ENCODE results near the gene HID1. TPM values are rescaled to one million over a fixed set of nuclear protein-coding genes. Genes with fewer than 3 reads are reported as not detected.

Gene HID1
- total RNA-seq, 1 donor from 2014 or later: 2.6 TPM

- Histone ChIP-seq H3K79me2 (ENCODE audit: insufficient read depth, low read length) (no peaks in the 10 kb centered on the region), H3K9me3 (ENCODE audit: insufficient read depth, low read depth, low read length) (no peaks in the 10 kb centered on the region), H3K4me1 (ENCODE audit: insufficient read depth, low read length) (no peaks in the 10 kb centered on the region), H3K9ac (ENCODE audit: low read length) (no peak overlapping the region), H3K36me3 (ENCODE audit: insufficient read depth, low read length) (no peaks in the 10 kb centered on the region), H3K4me3 (ENCODE audit: insufficient read depth, low read depth, low read length) (no peak overlapping the region), H4K20me1 (ENCODE audit: insufficient read depth, low read length) (no peaks in the 10 kb centered on the region), H3K27me3 (ENCODE audit: insufficient read depth, low read length) (peaks cover 5% of the 10 kb centered on the region), H2AFZ (ENCODE audit: low read depth, low read length) (no peak overlapping the region), H3K27ac (ENCODE audit: low read depth, low read length) (no peak overlapping the region), H3K4me2 (ENCODE audit: low read length) (no peak overlapping the region)
- FAIRE-seq (no peak), DNase-seq (ENCODE audit: low read depth) (no peak)
- no peak overlapping the region for H3K27ac Mint-ChIP-seq (ENCODE audit: unreplicated experiment)
- no peaks in the 10 kb centered on the region for H3K4me1 Mint-ChIP-seq (ENCODE audit: low read depth, unreplicated experiment)
- no peak overlapping the region for H3K4me3 Mint-ChIP-seq (ENCODE audit: unreplicated experiment)
- TF ChIP-seq CTCF (IDR thresholded peaks at IDR 0.05; ENCODE audit: insufficient read depth, low read depth, low read length) (no peak), EZH2 (IDR thresholded peaks at IDR 0.05; ENCODE audit: insufficient read depth, low read length) (no peak)
- H3K27me3 Mint-ChIP-seq (ENCODE audit: low read depth, unreplicated experiment): peaks cover 55% of the 10 kb centered on the region
- H3K9me3 Mint-ChIP-seq (ENCODE audit: unreplicated experiment): peaks cover 9% of the 10 kb centered on the region
- H3K36me3 Mint-ChIP-seq (ENCODE audit: low read depth, unreplicated experiment): no peaks in the 10 kb centered on the region
Measured at GRCh38 chr17:74903671-74904070, 68.9 kb downstream of the HID1 start.

GRCh38 chr17:74903034-74903433, 69.5 kb downstream of the HID1 start:
- no peak overlapping the region for H3K27ac Mint-ChIP-seq (ENCODE audit: unreplicated experiment)
- no peak overlapping the region for H2AFZ ChIP-seq (ENCODE audit: low read depth, low read length)
- no peaks in the 10 kb centered on the region for H4K20me1 ChIP-seq (ENCODE audit: insufficient read depth, low read length)
- H3K4me1 Mint-ChIP-seq (ENCODE audit: low read depth, unreplicated experiment): no peaks in the 10 kb centered on the region
- no peaks in the 10 kb centered on the region for H3K79me2 ChIP-seq (ENCODE audit: insufficient read depth, low read length)
- H3K4me2 ChIP-seq (ENCODE audit: low read length): no peak overlapping the region
- H3K9me3 ChIP-seq (ENCODE audit: insufficient read depth, low read depth, low read length): no peaks in the 10 kb centered on the region
- no peaks in the 10 kb centered on the region for H3K36me3 Mint-ChIP-seq (ENCODE audit: low read depth, unreplicated experiment)
- TF ChIP-seq CTCF (IDR thresholded peaks at IDR 0.05; ENCODE audit: insufficient read depth, low read depth, low read length) (no peak), EZH2 (IDR thresholded peaks at IDR 0.05; ENCODE audit: insufficient read depth, low read length) (no peak)
- peaks cover 5% of the 10 kb centered on the region for H3K27me3 ChIP-seq (ENCODE audit: insufficient read depth, low read length)
- peaks cover 55% of the 10 kb centered on the region for H3K27me3 Mint-ChIP-seq (ENCODE audit: low read depth, unreplicated experiment)
- H3K27ac ChIP-seq (ENCODE audit: low read depth, low read length): no peak overlapping the region
- no peaks in the 10 kb centered on the region for H3K36me3 ChIP-seq (ENCODE audit: insufficient read depth, low read length)
- FAIRE-seq: no peak
- H3K9ac ChIP-seq (ENCODE audit: low read length): no peak overlapping the region
- H3K9me3 Mint-ChIP-seq (ENCODE audit: unreplicated experiment): peaks cover 7% of the 10 kb centered on the region
- DNase-seq (ENCODE audit: low read depth): no peak
- no peak overlapping the region for H3K4me3 ChIP-seq (ENCODE audit: insufficient read depth, low read depth, low read length)
- no peaks in the 10 kb centered on the region for H3K4me1 ChIP-seq (ENCODE audit: insufficient read depth, low read length)
- H3K4me3 Mint-ChIP-seq (ENCODE audit: unreplicated experiment): no peak overlapping the region

GRCh38 chr17:74901353-74902135, 71.0 kb downstream of the HID1 start:
- FAIRE-seq (no peak), DNase-seq (ENCODE audit: low read depth) (no peak)
- Histone ChIP-seq H3K4me2 (ENCODE audit: low read length) (no peak overlapping the region), H3K27ac (ENCODE audit: low read depth, low read length) (no peak overlapping the region), H3K4me1 (ENCODE audit: insufficient read depth, low read length) (no peaks in the 10 kb centered on the region), H3K79me2 (ENCODE audit: insufficient read depth, low read length) (no peaks in the 10 kb centered on the region), H3K9ac (ENCODE audit: low read length) (no peak overlapping the region), H3K4me3 (ENCODE audit: insufficient read depth, low read depth, low read length) (no peak overlapping the region), H2AFZ (ENCODE audit: low read depth, low read length) (no peak overlapping the region), H3K27me3 (ENCODE audit: insufficient read depth, low read length) (peaks cover 11% of the 10 kb centered on the region), H4K20me1 (ENCODE audit: insufficient read depth, low read length) (no peaks in the 10 kb centered on the region), H3K9me3 (ENCODE audit: insufficient read depth, low read depth, low read length) (no peaks in the 10 kb centered on the region), H3K36me3 (ENCODE audit: insufficient read depth, low read length) (no peaks in the 10 kb centered on the region)
- Mint-ChIP-seq H3K4me3 (ENCODE audit: unreplicated experiment) (no peak overlapping the region), H3K4me1 (ENCODE audit: low read depth, unreplicated experiment) (no peaks in the 10 kb centered on the region), H3K9me3 (ENCODE audit: unreplicated experiment) (peaks cover 6% of the 10 kb centered on the region), H3K27ac (ENCODE audit: unreplicated experiment) (no peak overlapping the region), H3K27me3 (ENCODE audit: low read depth, unreplicated experiment) (peaks cover 59% of the 10 kb centered on the region), H3K36me3 (ENCODE audit: low read depth, unreplicated experiment) (no peaks in the 10 kb centered on the region)
- TF ChIP-seq EZH2 (IDR thresholded peaks at IDR 0.05; ENCODE audit: insufficient read depth, low read length) (no peak), CTCF (IDR thresholded peaks at IDR 0.05; ENCODE audit: insufficient read depth, low read depth, low read length) (no peak)
